ENCODE data around the gene EVA1A.

Gene EVA1A

GRCh38 chr2:75516378-75517360 lies 44.1 kb downstream of the EVA1A start:
- no peaks in the 10 kb centered on the region for H3F3A ChIP-seq (ENCODE audit: insufficient read depth)
- H3K79me2 ChIP-seq (ENCODE audit: insufficient read depth, low read length): no peaks in the 10 kb centered on the region
- no peaks in the 10 kb centered on the region for H3K27me3 ChIP-seq (ENCODE audit: low read length)
- H3K4me2 ChIP-seq (ENCODE audit: low read depth, low read length, poor library complexity, severe bottlenecking): no peak overlapping the region
- H3K9ac ChIP-seq (ENCODE audit: low read length): no peak overlapping the region
- no peak overlapping the region for H2AFZ ChIP-seq (ENCODE audit: low read depth, low read length, severe bottlenecking)
- H3K36me3 ChIP-seq (ENCODE audit: low read length): no peaks in the 10 kb centered on the region
- H3K9me2 ChIP-seq (replicated peaks; ENCODE audit: insufficient read depth, low read length): no peaks in the 10 kb centered on the region
- H4K20me1 ChIP-seq (ENCODE audit: low read depth, low read length): no peaks in the 10 kb centered on the region
- H3K4me3 ChIP-seq (ENCODE audit: insufficient read depth, low read length, poor library complexity, severe bottlenecking): no peak overlapping the region
- no peak overlapping the region for H3K27ac ChIP-seq (ENCODE audit: low read depth, low read length)
- 0 out of 2 replicates have a peak, but pooled peaks cover 5% of the 10 kb centered on the region for H3K9me3 ChIP-seq (ENCODE audit: insufficient read depth, low read length)
- TF ChIP-seq CTCF (IDR thresholded peaks at IDR 0.05; ENCODE audit: insufficient read depth, low read length, poor library complexity, severe bottlenecking): no peak
- no peak for TF ChIP-seq EZH2phosphoT487 (conservative IDR thresholded peaks at IDR 0.05; ENCODE audit: low read length)

- no peak overlapping the region for H3K4me3 ChIP-seq (ENCODE audit: insufficient read depth, low read length, poor library complexity, severe bottlenecking)
- 0 out of 2 replicates have a peak, but pooled peaks cover 5% of the 10 kb centered on the region for H3K9me3 ChIP-seq (ENCODE audit: insufficient read depth, low read length)
- no peaks in the 10 kb centered on the region for H3K9me2 ChIP-seq (replicated peaks; ENCODE audit: insufficient read depth, low read length)
- TF ChIP-seq CTCF (IDR thresholded peaks at IDR 0.05; ENCODE audit: insufficient read depth, low read length, poor library complexity, severe bottlenecking) (no peak), EZH2phosphoT487 (conservative IDR thresholded peaks at IDR 0.05; ENCODE audit: low read length) (no peak)
- no peak overlapping the region for H3K9ac ChIP-seq (ENCODE audit: low read length)
- H3K27ac ChIP-seq (ENCODE audit: low read depth, low read length): no peak overlapping the region
- no peak overlapping the region for H3K4me2 ChIP-seq (ENCODE audit: low read depth, low read length, poor library complexity, severe bottlenecking)
- no peaks in the 10 kb centered on the region for H3K36me3 ChIP-seq (ENCODE audit: low read length)
- H3K27me3 ChIP-seq (ENCODE audit: low read length): no peaks in the 10 kb centered on the region
- no peaks in the 10 kb centered on the region for H4K20me1 ChIP-seq (ENCODE audit: low read depth, low read length)
- no peaks in the 10 kb centered on the region for H3K79me2 ChIP-seq (ENCODE audit: insufficient read depth, low read length)
- H2AFZ ChIP-seq (ENCODE audit: low read depth, low read length, severe bottlenecking): no peak overlapping the region
- no peaks in the 10 kb centered on the region for H3F3A ChIP-seq (ENCODE audit: insufficient read depth)
Measured at GRCh38 chr2:75515584-75516368, 45.0 kb downstream of the EVA1A start.

GRCh38 chr2:75513616-75514170 lies 47.0 kb downstream of the EVA1A start:
- no peak overlapping the region for H3K4me3 ChIP-seq (ENCODE audit: insufficient read depth, low read length, poor library complexity, severe bottlenecking)
- peaks cover 12% of the 10 kb centered on the region; the same call in 1 of the 2 replicates for H3K9me3 ChIP-seq (ENCODE audit: insufficient read depth, low read length)
- H3K27me3 ChIP-seq (ENCODE audit: low read length): no peaks in the 10 kb centered on the region
- H2AFZ ChIP-seq (ENCODE audit: low read depth, low read length, severe bottlenecking): no peak overlapping the region
- H3K4me2 ChIP-seq (ENCODE audit: low read depth, low read length, poor library complexity, severe bottlenecking): no peak overlapping the region
- no peaks in the 10 kb centered on the region for H3K36me3 ChIP-seq (ENCODE audit: low read length)
- TF ChIP-seq EZH2phosphoT487 (conservative IDR thresholded peaks at IDR 0.05; ENCODE audit: low read length): no peak
- TF ChIP-seq CTCF (IDR thresholded peaks at IDR 0.05; ENCODE audit: insufficient read depth, low read length, poor library complexity, severe bottlenecking): no peak
- no peak overlapping the region for H3K27ac ChIP-seq (ENCODE audit: low read depth, low read length)
- H3K9me2 ChIP-seq (replicated peaks; ENCODE audit: insufficient read depth, low read length): no peaks in the 10 kb centered on the region
- no peak overlapping the region for H3K9ac ChIP-seq (ENCODE audit: low read length)
- no peaks in the 10 kb centered on the region for H3K79me2 ChIP-seq (ENCODE audit: insufficient read depth, low read length)
- H3F3A ChIP-seq (ENCODE audit: insufficient read depth): no peaks in the 10 kb centered on the region
- H4K20me1 ChIP-seq (ENCODE audit: low read depth, low read length): no peaks in the 10 kb centered on the region
